GM12873 (cell line): Measurements from ENCODE around the gene TBC1D22A.

Experiments
- CTCF ChIP-seq: IDR thresholded peaks from 2 replicates; pipeline ENCODE4 v1.5.1; 2012; ENCODE audit warnings: low read depth, mild to moderate bottlenecking, moderate library complexity, low read length, control low read depth; ENCODE audit not compliant: insufficient read depth; ENCODE audit errors: missing control alignments

TBC1D22A gene

DNA sequence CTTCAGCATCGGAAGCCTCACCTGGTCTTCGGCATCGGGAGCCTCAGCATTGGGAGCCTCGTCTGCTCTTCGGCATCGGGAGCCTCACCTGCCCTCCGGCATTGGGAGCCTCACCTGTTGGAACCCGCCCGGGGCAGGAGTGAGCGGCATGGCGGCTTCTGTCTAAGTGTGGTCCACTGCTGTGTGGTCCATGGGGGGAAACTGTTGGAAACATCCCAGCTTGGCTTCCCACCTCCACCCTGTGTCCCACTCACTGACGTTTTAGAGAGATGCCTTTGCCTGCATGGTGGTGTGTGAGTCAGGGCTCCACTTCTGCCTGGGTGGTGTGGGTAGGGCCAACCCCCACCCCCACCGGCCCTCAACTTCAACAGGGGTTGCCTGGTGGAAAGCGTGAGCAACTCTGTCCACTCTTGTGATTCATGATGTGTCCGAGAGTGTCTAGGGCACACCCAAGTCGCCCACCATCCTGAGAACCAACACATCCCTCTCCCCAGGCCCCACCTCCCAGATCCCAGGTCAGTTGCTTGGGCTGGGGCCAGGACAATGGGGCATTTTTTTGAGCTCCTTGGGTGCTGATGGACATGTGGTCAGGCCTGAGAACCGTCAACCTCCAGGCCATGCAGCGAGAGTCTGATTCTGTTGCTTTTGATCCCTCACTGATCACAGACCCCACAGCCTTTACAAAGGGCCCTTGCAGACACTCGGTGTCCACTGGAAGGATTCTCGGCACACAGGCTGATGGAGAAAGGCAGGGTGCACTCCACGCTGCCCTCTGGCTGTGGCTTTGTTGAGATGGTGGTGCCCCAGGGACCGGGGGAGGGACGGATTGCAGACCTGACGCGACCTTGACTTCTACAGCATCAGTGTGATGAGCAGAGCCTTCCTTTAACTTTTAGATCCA is 406.7 kb downstream of the TBC1D22A start:
- TF ChIP-seq CTCF: peak; percentile 14

- no peak for TF ChIP-seq CTCF
These were observed 407.3 kb downstream of the TBC1D22A start for GRCh38 chr22:47169801-47170140.

DNA sequence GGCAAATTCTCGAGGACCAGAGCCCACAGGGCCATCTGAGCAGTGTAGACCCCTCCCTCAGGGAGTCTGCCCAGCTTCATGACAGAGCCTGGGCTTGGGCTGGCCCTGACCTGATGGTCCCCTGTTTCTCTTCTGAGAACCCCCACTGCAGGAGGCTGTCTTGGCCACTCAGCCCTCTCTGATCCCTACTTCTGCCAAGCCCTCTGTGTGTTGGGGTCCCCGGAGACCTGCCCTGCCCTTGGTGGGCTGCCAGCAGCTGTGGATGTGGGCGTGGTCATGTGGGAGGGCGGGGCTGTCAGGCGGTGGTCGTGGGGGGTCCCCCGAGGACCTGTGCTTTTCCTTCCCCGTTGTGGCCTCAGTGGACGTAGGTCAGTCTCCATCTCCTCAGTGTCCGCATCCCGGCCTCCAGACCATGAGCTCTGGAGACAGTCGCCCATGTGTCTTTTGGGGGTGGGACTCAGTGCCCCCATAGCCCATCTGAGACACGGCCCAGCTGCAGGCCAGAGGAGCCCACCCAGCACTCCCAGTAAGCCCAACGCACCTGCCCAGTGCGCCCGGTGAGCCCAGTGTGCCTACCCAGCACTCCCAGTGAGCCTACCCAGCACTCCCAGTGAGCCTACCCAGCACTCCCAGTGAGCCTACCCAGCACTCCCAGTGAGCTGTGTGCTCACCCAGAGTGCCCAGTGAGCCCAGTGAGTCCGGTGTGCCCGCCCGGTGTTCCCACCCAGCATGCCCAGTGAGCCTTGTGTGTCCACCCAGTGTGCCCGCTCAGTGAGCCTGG is 409.2 kb downstream of the TBC1D22A start:
- TF ChIP-seq CTCF: no peak

DNA sequence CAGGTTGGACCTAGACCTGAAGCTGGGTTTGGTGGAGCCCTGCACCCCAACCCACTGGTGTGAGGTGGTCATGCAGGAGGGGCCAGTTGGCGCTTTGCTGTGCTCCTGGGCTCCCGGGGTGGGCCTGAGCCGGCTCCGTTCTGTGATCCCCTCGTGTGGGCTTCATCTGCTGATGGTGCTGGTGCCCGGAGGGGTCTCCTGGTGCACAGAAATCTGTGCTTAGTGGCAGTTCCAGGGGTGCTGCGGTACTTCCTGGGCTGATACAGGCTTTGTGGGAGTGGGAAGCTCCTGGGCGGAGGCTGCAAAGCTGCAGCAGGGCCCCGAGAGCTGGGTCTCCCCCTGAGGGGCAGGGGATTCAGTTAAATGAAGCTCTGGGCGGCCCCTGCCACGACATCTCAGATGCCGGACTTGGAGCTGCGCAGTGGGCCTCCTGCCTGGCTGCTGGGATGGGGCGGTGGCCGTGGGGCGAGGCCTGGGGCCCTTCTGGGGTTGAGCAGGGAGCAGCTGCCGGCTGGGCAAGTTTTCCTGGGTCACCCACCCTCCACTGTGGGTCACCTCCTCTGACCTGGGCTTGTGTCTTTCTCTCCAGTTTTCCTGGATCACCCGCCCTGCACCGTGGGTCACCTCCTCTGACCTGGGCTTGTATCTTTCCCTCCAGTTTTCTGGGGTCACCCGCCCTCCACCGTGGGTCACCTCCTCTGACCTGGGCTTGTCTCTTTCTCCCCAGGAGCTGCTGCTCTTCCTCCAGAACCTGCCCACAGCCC is 410.5 kb downstream of the TBC1D22A start:
- TF ChIP-seq CTCF: no peak

DNA sequence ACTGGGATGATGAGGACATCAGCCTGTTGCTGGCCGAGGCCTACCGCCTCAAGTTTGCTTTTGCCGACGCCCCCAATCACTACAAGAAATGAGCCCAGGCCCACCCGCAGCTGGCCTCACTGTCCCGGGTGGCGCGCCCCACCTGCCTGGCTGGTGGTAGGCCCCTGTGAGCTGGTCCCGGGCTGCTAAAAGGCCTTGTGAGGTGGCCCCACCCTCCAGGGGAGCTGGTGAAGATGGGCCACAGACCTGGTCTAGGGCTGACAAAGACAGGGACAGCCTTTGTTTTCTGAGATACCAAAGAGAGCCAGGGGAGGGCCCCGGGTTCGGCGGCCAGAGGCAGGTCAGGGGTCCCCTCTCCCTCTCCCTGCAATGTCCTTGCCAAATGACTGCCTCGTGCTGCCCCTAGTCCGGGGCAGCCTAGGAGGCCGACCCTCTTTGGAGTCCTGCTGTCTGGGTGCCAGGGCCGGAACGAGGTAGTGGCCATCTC is 411.1 kb downstream of the TBC1D22A start:
- TF ChIP-seq CTCF: no peak

DNA sequence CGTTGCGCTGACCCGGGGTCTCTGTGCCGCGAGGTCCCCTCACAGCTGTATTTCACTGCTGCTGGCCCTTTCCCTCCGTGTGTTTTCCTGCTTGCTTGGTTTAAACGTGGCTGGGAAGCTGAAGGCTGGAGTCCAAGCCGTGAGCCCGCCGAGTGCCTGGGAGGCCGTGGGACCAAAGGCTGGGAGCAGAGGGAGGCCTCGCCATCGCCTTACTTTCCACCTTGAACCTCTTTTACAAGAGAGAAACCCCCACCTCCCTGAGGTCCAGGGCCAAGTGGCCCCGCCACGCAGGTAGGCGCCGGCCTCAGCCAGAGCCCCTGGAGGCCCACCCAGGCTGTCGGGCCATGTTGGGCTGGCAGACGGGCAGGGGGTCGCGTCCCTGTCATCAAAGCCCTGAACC is 411.6 kb downstream of the TBC1D22A start:
- TF ChIP-seq CTCF: no peak
